WERI-Rb-1 (cell line): ENCODE measurements around the gene JCAD.

ENCODE experiments used
- DNase-seq: peaks from one replicate; pipeline ENCODE4 v3.0.0-alpha.2; 2020
- H3K27ac ChIP-seq: fragments of 250-450 bp; sonication (Bioruptor Pico); 2 replicates; pipeline ENCODE4 v1.5.1; 2020; ENCODE audit warnings: mild to moderate bottlenecking, moderate library complexity
- H3K27me3 ChIP-seq: fragments of 250-450 bp; sonication (Bioruptor Pico); 2 replicates; pipeline ENCODE4 v1.5.1; 2021; ENCODE audit warnings: mild to moderate bottlenecking, low read depth, moderate library complexity; ENCODE audit not compliant: insufficient read depth, severe bottlenecking
- H3K36me3 ChIP-seq: fragments of 250-450 bp; sonication (Bioruptor Pico); 2 replicates; pipeline ENCODE4 v1.5.1; 2020; ENCODE audit warnings: mild to moderate bottlenecking, moderate library complexity
- H3K4me3 ChIP-seq: 2 replicates; pipeline ENCODE4 v1.5.1; 2011; ENCODE audit warnings: low read depth, mild to moderate bottlenecking, control low read depth, low read length
- H3K9me3 ChIP-seq: fragments of 250-450 bp; sonication (Bioruptor Pico); 2 replicates; pipeline ENCODE4 v1.5.1; 2021; ENCODE audit warnings: mild to moderate bottlenecking, moderate library complexity; ENCODE audit not compliant: severe bottlenecking
- CTCF ChIP-seq: IDR thresholded peaks from 2 replicates; pipeline ENCODE4 v1.5.1; 2011; ENCODE audit warnings: low read depth, mild to moderate bottlenecking, control low read depth, inconsistent platforms, low read length

The JCAD gene

DNA sequence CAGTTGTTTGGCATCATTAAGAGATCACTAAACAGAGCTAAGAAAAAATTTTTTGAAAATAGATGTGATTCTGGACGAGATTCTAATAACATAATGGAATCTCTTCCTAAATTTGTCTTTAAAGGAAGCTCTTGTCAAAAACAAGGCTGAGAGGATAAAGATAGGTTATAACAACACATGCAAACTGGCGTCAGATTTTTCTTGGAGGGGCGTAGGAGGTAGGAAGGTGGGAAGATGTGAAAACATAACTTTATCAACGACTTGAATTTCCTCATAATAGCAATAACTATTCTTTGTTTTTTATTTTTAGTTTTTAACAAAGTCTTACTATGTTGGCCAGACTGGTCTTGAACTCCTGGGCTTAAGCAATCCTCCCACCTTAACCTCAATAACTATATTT lies 31.8 kb upstream of the JCAD start:
- no peaks in the 10 kb centered on the region for H3K36me3 ChIP-seq
- TF ChIP-seq CTCF: no peak
- DNase-seq: no peak
- H3K9me3 ChIP-seq: no peaks in the 10 kb centered on the region
- no peak overlapping the region for H3K4me3 ChIP-seq
- no peaks in the 10 kb centered on the region for H3K27me3 ChIP-seq
- H3K27ac ChIP-seq: no peak overlapping the region

DNA sequence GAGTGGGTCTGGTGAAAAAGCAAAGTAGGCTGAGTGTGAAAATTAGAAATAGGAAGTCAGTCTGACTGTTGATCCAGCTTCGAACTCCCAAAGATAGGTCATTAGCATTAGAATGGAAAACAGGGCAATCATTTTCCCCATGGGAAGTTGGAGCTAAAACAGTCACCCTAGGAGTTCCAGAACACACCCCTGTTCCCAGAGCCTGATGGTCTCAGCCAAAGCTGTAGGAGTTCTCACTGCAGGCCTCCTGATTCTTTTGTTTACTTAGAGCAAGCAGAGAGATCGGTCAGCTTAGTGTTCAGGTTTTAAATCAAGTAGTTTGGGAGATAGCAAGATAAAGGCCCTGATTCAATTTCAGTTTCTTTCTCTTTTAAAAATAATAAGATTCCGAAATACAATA lies 28.8 kb upstream of the JCAD start:
- peak overlapping the region; percentile 63 for H3K27ac ChIP-seq
- TF ChIP-seq CTCF: no peak
- DNase-seq: no peak
- H3K36me3 ChIP-seq: no peaks in the 10 kb centered on the region
- no peaks in the 10 kb centered on the region for H3K27me3 ChIP-seq
- no peak overlapping the region for H3K4me3 ChIP-seq
- no peaks in the 10 kb centered on the region for H3K9me3 ChIP-seq

DNA sequence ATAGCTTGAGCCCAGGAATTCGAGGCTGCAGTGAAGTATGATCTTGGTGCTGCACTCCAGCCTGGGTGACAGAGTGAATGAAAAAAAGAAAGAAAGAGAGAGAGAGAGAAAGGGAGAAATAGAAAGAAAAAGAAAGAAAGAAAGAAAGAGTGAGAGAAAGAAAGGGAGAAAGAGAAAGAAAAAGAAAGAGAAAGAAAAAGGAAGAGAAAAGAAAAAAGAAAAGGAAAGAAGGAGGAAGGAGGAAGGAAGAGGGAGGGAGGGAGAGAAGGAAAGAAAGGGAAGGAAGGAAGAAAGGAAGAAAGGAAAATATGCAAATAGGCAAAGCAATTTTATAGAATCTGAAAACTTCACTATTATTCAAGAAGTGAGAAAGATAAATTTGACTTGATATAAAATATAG lies 24.5 kb upstream of the JCAD start:
- TF ChIP-seq CTCF: no peak

GRCh38 chr10:30081182-30081581 lies 21.8 kb upstream of the JCAD start:
- DNase-seq: no peak
- H3K4me3 ChIP-seq: no peak overlapping the region
- TF ChIP-seq CTCF: no peak
- no peaks in the 10 kb centered on the region for H3K36me3 ChIP-seq
- no peak overlapping the region for H3K27ac ChIP-seq
- no peaks in the 10 kb centered on the region for H3K27me3 ChIP-seq
- H3K9me3 ChIP-seq: no peaks in the 10 kb centered on the region

More for the DNA sequence above, 24.5 kb upstream of the JCAD start:
- H3K27ac ChIP-seq: no peak overlapping the region
- H3K27me3 ChIP-seq: no peaks in the 10 kb centered on the region
- H3K4me3 ChIP-seq: no peak overlapping the region
- H3K36me3 ChIP-seq: no peaks in the 10 kb centered on the region
- H3K9me3 ChIP-seq: no peaks in the 10 kb centered on the region
- no peak for DNase-seq

- Histone ChIP-seq H3K27ac (no peak overlapping the region), H3K36me3 (no peaks in the 10 kb centered on the region), H3K9me3 (no peaks in the 10 kb centered on the region), H3K27me3 (no peaks in the 10 kb centered on the region), H3K4me3 (no peak overlapping the region)
- DNase-seq: no peak
- TF ChIP-seq CTCF: no peak
Observed at GRCh38 chr10:30080161-30080560, 20.8 kb upstream of the JCAD start.

DNA sequence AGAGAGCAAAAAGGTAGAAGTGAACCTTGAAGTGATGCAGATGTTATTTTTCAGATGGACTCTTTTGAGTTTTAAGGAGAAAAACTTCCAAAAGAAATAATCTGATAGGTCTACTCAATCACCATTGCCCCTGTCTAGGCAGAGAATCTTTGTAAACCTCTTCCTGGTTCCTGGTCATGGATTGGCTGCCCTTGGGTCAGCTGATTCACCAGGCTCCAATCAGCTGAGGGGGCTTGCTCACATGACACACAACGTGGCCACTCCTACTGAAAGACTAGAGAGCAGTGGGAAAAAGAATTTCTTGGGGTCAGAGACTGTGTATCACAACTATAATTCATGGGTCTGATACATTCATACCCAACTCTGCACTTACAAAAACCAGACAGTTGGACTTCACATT lies 20.0 kb upstream of the JCAD start:
- TF ChIP-seq CTCF: no peak
- Histone ChIP-seq H3K36me3 (no peaks in the 10 kb centered on the region), H3K27ac (no peak overlapping the region), H3K9me3 (no peaks in the 10 kb centered on the region), H3K4me3 (no peak overlapping the region), H3K27me3 (no peaks in the 10 kb centered on the region)
- DNase-seq: no peak
